Measurements from ENCODE around the gene GFRA1. TPM values are rescaled to one million over a fixed set of nuclear protein-coding genes. Genes with fewer than 3 reads are reported as not detected.

The GFRA1 gene
- polyA plus RNA-seq, 2 of the 4 experiments (the other 2 are of a cell fraction): 4.0 to 9.5 TPM

DNA sequence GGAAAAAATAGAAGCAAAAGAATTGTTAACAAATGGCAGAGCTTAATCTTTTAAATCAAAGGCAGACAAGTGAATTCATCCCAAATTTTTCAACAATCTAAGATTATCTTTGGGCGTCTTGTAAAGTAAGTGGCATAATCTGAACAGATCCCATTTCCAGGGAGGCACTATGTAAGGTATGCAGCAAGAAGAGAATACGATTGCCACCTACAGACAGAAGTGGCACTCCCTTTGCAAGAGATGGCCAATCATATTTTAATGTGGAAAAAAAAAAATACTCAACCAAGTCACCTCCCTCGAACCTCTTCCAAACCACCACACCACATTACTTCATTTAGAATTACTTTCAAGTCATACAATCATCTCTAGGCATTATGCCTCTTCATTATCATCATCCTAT is 4.0 kb downstream of the GFRA1 start:
- ChIA-PET POLR2A (no interaction called here), CTCF (no interaction called here)
- no peak overlapping the region for H3K4me3 ChIP-seq
- no peaks in the 10 kb centered on the region for H3K4me1 ChIP-seq
- FAIRE-seq (no peak), ATAC-seq (no peak), DNase-seq (ENCODE audit: low read depth in 1 of 2, low spot score in 1 of 2) (peak in 1 of 2 experiments; percentile 11)
- H3K27ac ChIP-seq: no peak overlapping the region
- H3K9me3 ChIP-seq: no peaks in the 10 kb centered on the region
- no peak for TF ChIP-seq JUNB (IDR thresholded peaks at IDR 0.05)
- TF ChIP-seq ZFP36 (IDR thresholded peaks at IDR 0.05; ENCODE audit: borderline replicate concordance, partially characterized antibody): no peak
- TF ChIP-seq, protein P1, sequence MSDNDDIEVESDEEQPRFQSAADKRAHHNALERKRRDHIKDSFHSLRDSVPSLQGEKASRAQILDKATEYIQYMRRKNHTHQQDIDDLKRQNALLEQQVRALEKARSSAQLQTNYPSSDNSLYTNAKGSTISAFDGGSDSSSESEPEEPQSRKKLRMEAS (IDR thresholded peaks at IDR 0.05): no peak
- TF ChIP-seq RAD21 (conservative IDR thresholded peaks at IDR 0.05 in 1 of 2, IDR thresholded peaks at IDR 0.05 in 1 of 2): peak; percentile 9 to 46; a peak in 2 of 5 replicates
- TF ChIP-seq, protein P2, sequence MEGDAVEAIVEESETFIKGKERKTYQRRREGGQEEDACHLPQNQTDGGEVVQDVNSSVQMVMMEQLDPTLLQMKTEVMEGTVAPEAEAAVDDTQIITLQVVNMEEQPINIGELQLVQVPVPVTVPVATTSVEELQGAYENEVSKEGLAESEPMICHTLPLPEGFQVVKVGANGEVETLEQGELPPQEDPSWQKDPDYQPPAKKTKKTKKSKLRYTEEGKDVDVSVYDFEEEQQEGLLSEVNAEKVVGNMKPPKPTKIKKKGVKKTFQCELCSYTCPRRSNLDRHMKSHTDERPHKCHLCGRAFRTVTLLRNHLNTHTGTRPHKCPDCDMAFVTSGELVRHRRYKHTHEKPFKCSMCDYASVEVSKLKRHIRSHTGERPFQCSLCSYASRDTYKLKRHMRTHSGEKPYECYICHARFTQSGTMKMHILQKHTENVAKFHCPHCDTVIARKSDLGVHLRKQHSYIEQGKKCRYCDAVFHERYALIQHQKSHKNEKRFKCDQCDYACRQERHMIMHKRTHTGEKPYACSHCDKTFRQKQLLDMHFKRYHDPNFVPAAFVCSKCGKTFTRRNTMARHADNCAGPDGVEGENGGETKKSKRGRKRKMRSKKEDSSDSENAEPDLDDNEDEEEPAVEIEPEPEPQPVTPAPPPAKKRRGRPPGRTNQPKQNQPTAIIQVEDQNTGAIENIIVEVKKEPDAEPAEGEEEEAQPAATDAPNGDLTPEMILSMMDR (IDR thresholded peaks at IDR 0.05): peak; percentile 39; the same call in 2 of the 3 replicates
- H3K4me2 ChIP-seq: no peak overlapping the region
- WGBS (ENCODE audit: missing lambda C conversion rate): 19% methylated on average over 3 of the region's 3 CpGs

DNA sequence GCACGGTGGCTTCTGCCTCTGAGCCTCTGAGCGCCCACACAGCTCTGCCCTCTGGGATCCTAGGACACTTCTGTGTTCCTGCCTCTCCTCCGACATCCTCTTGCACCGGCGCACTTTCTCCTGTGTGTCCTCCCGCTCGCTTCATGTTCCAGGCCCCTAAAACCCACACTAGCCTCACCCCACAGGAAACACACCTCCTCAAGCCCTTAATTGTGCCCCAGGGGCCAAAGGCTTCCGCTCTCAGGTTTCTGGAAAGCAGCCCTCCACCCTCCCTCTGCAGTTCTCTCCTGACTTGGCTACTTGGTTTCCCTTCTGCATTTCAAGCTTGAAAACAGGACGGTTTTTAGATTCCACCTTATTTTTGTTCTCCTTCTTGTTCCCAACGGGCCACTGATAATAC is 7.3 kb downstream of the GFRA1 start:
- no peak overlapping the region for H3K27ac ChIP-seq
- ChIA-PET CTCF (interaction anchor here (1.0 kb wide), 1 partner anchor 83 kb away, joined by 3 read pairs; no protein-coding TSS in a partner anchor), POLR2A (no interaction called here)
- no peaks in the 10 kb centered on the region for H3K9me3 ChIP-seq
- no peak for TF ChIP-seq HOXB5 (CRISPR knock-in tag; IDR thresholded peaks at IDR 0.05)
- TF ChIP-seq JUNB (IDR thresholded peaks at IDR 0.05): no peak
- TF ChIP-seq, protein P3, sequence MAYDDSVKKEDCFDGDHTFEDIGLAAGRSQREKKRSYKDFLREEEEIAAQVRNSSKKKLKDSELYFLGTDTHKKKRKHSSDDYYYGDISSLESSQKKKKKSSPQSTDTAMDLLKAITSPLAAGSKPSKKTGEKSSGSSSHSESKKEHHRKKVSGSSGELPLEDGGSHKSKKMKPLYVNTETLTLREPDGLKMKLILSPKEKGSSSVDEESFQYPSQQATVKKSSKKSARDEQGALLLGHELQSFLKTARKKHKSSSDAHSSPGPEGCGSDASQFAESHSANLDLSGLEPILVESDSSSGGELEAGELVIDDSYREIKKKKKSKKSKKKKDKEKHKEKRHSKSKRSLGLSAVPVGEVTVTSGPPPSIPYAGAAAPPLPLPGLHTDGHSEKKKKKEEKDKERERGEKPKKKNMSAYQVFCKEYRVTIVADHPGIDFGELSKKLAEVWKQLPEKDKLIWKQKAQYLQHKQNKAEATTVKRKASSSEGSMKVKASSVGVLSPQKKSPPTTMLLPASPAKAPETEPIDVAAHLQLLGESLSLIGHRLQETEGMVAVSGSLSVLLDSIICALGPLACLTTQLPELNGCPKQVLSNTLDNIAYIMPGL (CRISPR knock-in tag; IDR thresholded peaks at IDR 0.05; ENCODE audit: borderline replicate concordance): no peak
- 72% methylated on average over 10 of the region's 10 CpGs for WGBS (ENCODE audit: missing lambda C conversion rate)
- H3K4me3 ChIP-seq: no peak overlapping the region
- ATAC-seq (no peak), FAIRE-seq (no peak), DNase-seq (ENCODE audit: low read depth in 1 of 2, low spot score in 1 of 2) (no peak)
- no peak overlapping the region for H3K4me2 ChIP-seq
- no peaks in the 10 kb centered on the region for H3K4me1 ChIP-seq

DNA sequence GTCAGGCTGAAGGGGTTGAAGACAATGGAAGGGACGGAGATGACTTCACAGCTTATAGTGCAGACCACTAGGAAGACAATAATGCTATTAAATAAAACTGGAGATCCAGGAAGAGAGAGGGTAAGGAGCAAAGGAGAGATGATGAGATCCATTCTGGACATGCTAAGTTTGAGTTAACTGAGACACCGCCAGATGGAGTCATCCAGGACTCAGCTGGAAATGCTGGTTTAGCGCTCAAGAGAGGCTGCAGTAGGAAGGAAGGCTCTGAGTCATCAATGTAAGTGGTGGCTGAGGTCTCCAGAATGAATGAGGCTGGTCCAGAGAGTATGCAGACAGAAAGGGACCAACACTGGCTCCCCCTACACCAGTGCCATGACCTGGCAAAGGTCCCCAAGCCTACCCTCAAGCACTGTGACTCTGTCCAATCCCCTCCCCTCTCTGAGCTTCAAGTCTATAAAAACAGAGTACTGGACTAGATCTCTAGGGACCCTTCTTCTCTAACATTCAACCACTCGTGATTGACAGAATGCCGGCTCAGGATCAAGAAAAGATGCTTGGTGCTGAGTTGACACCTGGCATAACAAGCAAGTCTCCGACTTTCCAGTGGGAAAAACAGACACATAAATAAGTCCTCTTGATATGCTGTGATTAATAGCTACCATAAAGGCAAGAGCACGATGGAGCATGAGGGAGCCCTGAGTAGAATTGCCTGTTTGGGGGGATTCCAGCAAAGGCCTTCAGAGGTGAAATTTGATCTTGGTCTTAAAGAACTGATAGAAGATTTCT is 8.9 kb downstream of the GFRA1 start:
- ChIA-PET POLR2A (no interaction called here), CTCF (interaction anchor here (1.0 to 1.6 kb wide), 2 partner anchors 10 to 161 kb away, joined by 3 to 4 read pairs; no protein-coding TSS in a partner anchor)
- ATAC-seq (no peak), DNase-seq (ENCODE audit: low read depth in 1 of 2, low spot score in 1 of 2) (no peak), FAIRE-seq (no peak)
- Histone ChIP-seq H3K4me2 (no peak overlapping the region), H3K27ac (no peak overlapping the region), H3K9me3 (no peaks in the 10 kb centered on the region), H3K4me1 (no peaks in the 10 kb centered on the region), H3K4me3 (no peak overlapping the region)
- WGBS (ENCODE audit: missing lambda C conversion rate): 54% methylated on average over 7 of the region's 7 CpGs
- TF ChIP-seq POLR2AphosphoS2 (conservative IDR thresholded peaks at IDR 0.05; ENCODE audit: low read length) (no peak), NR3C1 (IDR thresholded peaks at IDR 0.05) (no peak), TFCP2L1 (CRISPR knock-in tag; IDR thresholded peaks at IDR 0.05) (no peak)
- TF ChIP-seq, protein P4, sequence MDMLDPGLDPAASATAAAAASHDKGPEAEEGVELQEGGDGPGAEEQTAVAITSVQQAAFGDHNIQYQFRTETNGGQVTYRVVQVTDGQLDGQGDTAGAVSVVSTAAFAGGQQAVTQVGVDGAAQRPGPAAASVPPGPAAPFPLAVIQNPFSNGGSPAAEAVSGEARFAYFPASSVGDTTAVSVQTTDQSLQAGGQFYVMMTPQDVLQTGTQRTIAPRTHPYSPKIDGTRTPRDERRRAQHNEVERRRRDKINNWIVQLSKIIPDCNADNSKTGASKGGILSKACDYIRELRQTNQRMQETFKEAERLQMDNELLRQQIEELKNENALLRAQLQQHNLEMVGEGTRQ (IDR thresholded peaks at IDR 0.05): no peak

DNA sequence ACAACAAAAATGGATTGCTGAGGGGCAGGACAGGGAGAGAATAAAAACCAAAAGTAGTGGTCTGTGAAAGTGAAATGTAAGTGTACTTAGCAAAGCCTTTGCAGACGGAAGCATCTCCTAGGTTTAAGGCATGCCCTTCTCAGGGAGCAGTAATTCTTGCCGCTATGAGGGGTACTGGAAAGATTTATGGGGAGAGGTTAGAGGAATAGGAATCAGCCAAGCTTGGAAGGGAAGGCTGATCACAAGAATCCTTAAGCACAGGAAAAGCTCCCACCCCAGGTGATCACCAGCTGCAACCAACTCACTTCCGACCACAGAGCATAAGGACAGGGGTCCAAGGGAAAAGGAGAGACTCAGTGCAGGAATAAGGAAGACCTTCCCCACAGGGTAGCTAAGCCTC is 10.3 kb downstream of the GFRA1 start:
- TF ChIP-seq GATA3 (IDR thresholded peaks at IDR 0.05; ENCODE audit: borderline replicate concordance) (no peak), NPAS2 (CRISPR knock-in tag; IDR thresholded peaks at IDR 0.05; ENCODE audit: borderline replicate concordance) (no peak), BHLHE40 (IDR thresholded peaks at IDR 0.05; ENCODE audit: low read depth, low read length) (no peak), ZSCAN20 (CRISPR knock-in tag; IDR thresholded peaks at IDR 0.05) (no peak), ZNF302 (CRISPR knock-in tag; IDR thresholded peaks at IDR 0.05) (no peak), HOXA7 (CRISPR knock-in tag; IDR thresholded peaks at IDR 0.05) (no peak), HEYL (CRISPR knock-in tag; IDR thresholded peaks at IDR 0.05) (no peak), NR3C1 (IDR thresholded peaks at IDR 0.05) (no peak), RARB (CRISPR knock-in tag; IDR thresholded peaks at IDR 0.05) (no peak)
- TF ChIP-seq, protein P2 (IDR thresholded peaks at IDR 0.05): no peak
- ChIA-PET CTCF (no interaction called here), POLR2A (no interaction called here)
- DNase-seq (ENCODE audit: low read depth in 1 of 2, low spot score in 1 of 2) (no peak), FAIRE-seq (no peak), ATAC-seq (no peak)
- Histone ChIP-seq H3K4me2 (no peak overlapping the region), H3K4me3 (no peak overlapping the region), H3K4me1 (no peaks in the 10 kb centered on the region), H3K27ac (no peak overlapping the region), H3K9me3 (no peaks in the 10 kb centered on the region)
- WGBS (ENCODE audit: missing lambda C conversion rate): 77% methylated on average over 3 of the region's 3 CpGs
